Neural progenitor cell (in vitro differentiated cells): Measurements from ENCODE around the gene HYCC1. TPM values are rescaled to one million over a fixed set of nuclear protein-coding genes. Genes with fewer than 3 reads are reported as not detected.

Experiments used
- DNase-seq: peaks from one replicate; pipeline ENCODE4 v3.0.0-alpha.2; 2016; ENCODE audit warnings: low spot score
- H2AFZ ChIP-seq: fragments of 200-600 bp; sonication (generic); replicated peaks from 2 replicates; pipeline ENCODE4 v1.6.1; 2016; ENCODE audit warnings: antibody characterized with exemption
- H3F3A ChIP-seq: fragments of 200-600 bp; sonication (generic); 2 replicates; pipeline ENCODE4 v1.6.1; 2016; ENCODE audit warnings: antibody characterized with exemption, low read depth
- H3K27ac ChIP-seq: fragments of 200-600 bp; sonication (generic); 2 replicates; pipeline ENCODE4 v1.5.1; 2016; ENCODE audit warnings: mild to moderate bottlenecking
- H3K27me3 ChIP-seq: fragments of 200-600 bp; sonication (generic); 2 replicates; pipeline ENCODE4 v1.6.1; 2016; ENCODE audit warnings: mild to moderate bottlenecking, moderate library complexity
- H3K36me3 ChIP-seq: fragments of 200-600 bp; sonication (generic); 2 replicates; pipeline ENCODE4 v1.5.1; 2016
- H3K4me1 ChIP-seq: fragments of 200-600 bp; sonication (generic); 2 replicates; pipeline ENCODE4 v1.6.1; 2016; ENCODE audit warnings: mixed run types
- H3K4me2 ChIP-seq: fragments of 200-600 bp; sonication (generic); 2 replicates; pipeline ENCODE4 v1.6.1; 2016
- H3K4me3 ChIP-seq: fragments of 200-600 bp; sonication (generic); 2 replicates; pipeline ENCODE4 v1.5.1; 2016
- H3K79me2 ChIP-seq: fragments of 200-600 bp; sonication (generic); 2 replicates; pipeline ENCODE4 v1.6.1; 2016; ENCODE audit warnings: low read depth
- H3K9ac ChIP-seq: fragments of 200-600 bp; sonication (generic); 2 replicates; pipeline ENCODE4 v1.6.1; 2016
- H3K9me3 ChIP-seq: fragments of 200-600 bp; sonication (generic); 2 replicates; pipeline ENCODE4 v1.5.1; 2016; ENCODE audit warnings: low read depth
- H4K20me1 ChIP-seq: fragments of 200-600 bp; sonication (generic); 2 replicates; pipeline ENCODE4 v1.6.1; 2016; ENCODE audit warnings: low read depth
- H3K27ac Mint-ChIP-seq: 3 replicates; pipeline ENCODE4 v1.8.0; 2021; ENCODE audit warnings: mixed read lengths
- H3K27me3 Mint-ChIP-seq: 2 replicates; pipeline ENCODE4 v1.8.0; 2022; ENCODE audit warnings: low read depth, mild to moderate bottlenecking, inconsistent platforms, moderate library complexity, mixed read lengths; ENCODE audit not compliant: insufficient read depth
- H3K36me3 Mint-ChIP-seq: 3 replicates; pipeline ENCODE4 v1.8.0; 2021; ENCODE audit warnings: mixed read lengths
- H3K4me1 Mint-ChIP-seq: 3 replicates; pipeline ENCODE4 v1.8.0; 2021; ENCODE audit warnings: mixed read lengths
- H3K4me3 Mint-ChIP-seq: 3 replicates; pipeline ENCODE4 v1.8.0; 2021; ENCODE audit warnings: mild to moderate bottlenecking, moderate library complexity, mixed read lengths
- H3K9me3 Mint-ChIP-seq: 3 replicates; pipeline ENCODE4 v1.8.0; 2020; ENCODE audit warnings: mixed read lengths
- EZH2 ChIP-seq: fragments of 200-600 bp; sonication (generic); IDR thresholded peaks from 2 replicates; pipeline ENCODE4 v1.6.1; 2017; ENCODE audit warnings: antibody characterized with exemption, mild to moderate bottlenecking, moderate library complexity
- EZH2phosphoT487 ChIP-seq: fragments of 200-600 bp; sonication (generic); IDR thresholded peaks from 2 replicates; pipeline ENCODE4 v1.6.1; 2017; ENCODE audit warnings: antibody characterized with exemption
- total RNA-seq: library from RNA; depleted of rRNA; stranded (reverse); fragments of >200 nt; gene quantifications from 2 replicates; pipeline ENCODE4 v1.2.3, GENCODE V29; 2015; ENCODE audit warnings: low replicate concordance
- TF ChIP-seq, protein P1 (sequence below): fragments of 200-600 bp; sonication (generic); IDR thresholded peaks from 2 replicates; pipeline ENCODE4 v1.5.1; 2017; ENCODE audit warnings: antibody characterized with exemption, mild to moderate bottlenecking

Gene HYCC1
- total RNA-seq, 1 donor from 2014 or later, result 148 TPM

- Mint-ChIP-seq H3K4me3 (no peak overlapping the region), H3K36me3 (peaks cover 3% of the 10 kb centered on the region), H3K27ac (no peak overlapping the region), H3K27me3 (no peaks in the 10 kb centered on the region), H3K9me3 (no peaks in the 10 kb centered on the region), H3K4me1 (no peaks in the 10 kb centered on the region)
- Histone ChIP-seq H3K79me2 (no peaks in the 10 kb centered on the region), H3K4me2 (no peak overlapping the region), H3K27me3 (no peaks in the 10 kb centered on the region), H3K27ac (no peak overlapping the region), H3K4me3 (no peak overlapping the region), H3K4me1 (no peaks in the 10 kb centered on the region), H3K36me3 (no peaks in the 10 kb centered on the region), H3F3A (no peaks in the 10 kb centered on the region), H2AFZ (no peak overlapping the region), H4K20me1 (no peaks in the 10 kb centered on the region), H3K9me3 (no peaks in the 10 kb centered on the region), H3K9ac (no peak overlapping the region)
- DNase-seq, result no peak
- TF ChIP-seq EZH2phosphoT487, result no peak
- TF ChIP-seq, protein P1, sequence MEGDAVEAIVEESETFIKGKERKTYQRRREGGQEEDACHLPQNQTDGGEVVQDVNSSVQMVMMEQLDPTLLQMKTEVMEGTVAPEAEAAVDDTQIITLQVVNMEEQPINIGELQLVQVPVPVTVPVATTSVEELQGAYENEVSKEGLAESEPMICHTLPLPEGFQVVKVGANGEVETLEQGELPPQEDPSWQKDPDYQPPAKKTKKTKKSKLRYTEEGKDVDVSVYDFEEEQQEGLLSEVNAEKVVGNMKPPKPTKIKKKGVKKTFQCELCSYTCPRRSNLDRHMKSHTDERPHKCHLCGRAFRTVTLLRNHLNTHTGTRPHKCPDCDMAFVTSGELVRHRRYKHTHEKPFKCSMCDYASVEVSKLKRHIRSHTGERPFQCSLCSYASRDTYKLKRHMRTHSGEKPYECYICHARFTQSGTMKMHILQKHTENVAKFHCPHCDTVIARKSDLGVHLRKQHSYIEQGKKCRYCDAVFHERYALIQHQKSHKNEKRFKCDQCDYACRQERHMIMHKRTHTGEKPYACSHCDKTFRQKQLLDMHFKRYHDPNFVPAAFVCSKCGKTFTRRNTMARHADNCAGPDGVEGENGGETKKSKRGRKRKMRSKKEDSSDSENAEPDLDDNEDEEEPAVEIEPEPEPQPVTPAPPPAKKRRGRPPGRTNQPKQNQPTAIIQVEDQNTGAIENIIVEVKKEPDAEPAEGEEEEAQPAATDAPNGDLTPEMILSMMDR, result no peak
Observed at GRCh38 chr7:22985436-22985835, 28.5 kb downstream of the HYCC1 start.

DNA sequence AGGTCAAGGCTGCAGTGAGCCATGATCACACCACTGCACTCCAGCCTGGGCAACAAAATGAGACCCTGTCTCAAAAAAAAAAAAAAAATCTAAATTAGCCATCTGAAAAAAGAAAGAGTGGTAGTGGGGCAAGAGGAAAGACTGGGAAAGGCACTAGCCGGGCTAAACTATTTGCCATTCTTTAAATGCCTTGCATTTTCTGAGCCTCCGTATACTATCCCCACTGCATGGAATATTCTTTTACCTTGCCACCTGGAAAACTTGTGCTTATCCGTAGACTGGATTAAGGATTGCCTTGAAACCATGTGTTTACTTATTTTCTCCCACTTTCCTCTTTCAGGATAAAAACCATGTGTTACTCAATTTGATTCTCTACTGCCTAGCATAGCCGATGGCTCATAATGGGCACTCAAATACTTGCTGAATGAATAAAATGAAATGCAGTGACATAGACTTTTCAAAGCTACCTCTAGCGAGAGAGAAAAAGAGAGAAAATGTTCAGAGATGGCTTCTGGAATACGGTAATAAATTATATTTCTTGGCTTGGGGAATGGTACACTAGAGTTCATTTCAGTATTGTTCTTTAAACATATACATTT lies 30.6 kb downstream of the HYCC1 start:
- H3K4me1 ChIP-seq, result no peaks in the 10 kb centered on the region
- no peak overlapping the region for H3K4me3 ChIP-seq
- no peaks in the 10 kb centered on the region for H3K79me2 ChIP-seq
- Mint-ChIP-seq H3K9me3 (no peaks in the 10 kb centered on the region), H3K27ac (no peak overlapping the region), H3K36me3 (peaks cover 3% of the 10 kb centered on the region), H3K27me3 (no peaks in the 10 kb centered on the region), H3K4me3 (no peak overlapping the region), H3K4me1 (no peaks in the 10 kb centered on the region)
- no peak overlapping the region for H2AFZ ChIP-seq
- H3K9ac ChIP-seq, result no peak overlapping the region
- no peaks in the 10 kb centered on the region for H3F3A ChIP-seq
- H3K36me3 ChIP-seq, result no peaks in the 10 kb centered on the region
- no peak overlapping the region for H3K4me2 ChIP-seq
- no peaks in the 10 kb centered on the region for H3K27me3 ChIP-seq
- TF ChIP-seq EZH2 (no peak), EZH2phosphoT487 (no peak)
- TF ChIP-seq, protein P1, result no peak
- DNase-seq, result no peak
- no peaks in the 10 kb centered on the region for H3K9me3 ChIP-seq
- H4K20me1 ChIP-seq, result no peaks in the 10 kb centered on the region
- no peak overlapping the region for H3K27ac ChIP-seq

GRCh38 chr7:22980422-22980821 lies 33.5 kb downstream of the HYCC1 start:
- no peaks in the 10 kb centered on the region for H3K27me3 Mint-ChIP-seq
- Histone ChIP-seq H3K4me2 (no peak overlapping the region), H3K27ac (no peak overlapping the region), H3K36me3 (peaks cover 6% of the 10 kb centered on the region), H3K4me3 (no peak overlapping the region), H3K27me3 (no peaks in the 10 kb centered on the region), H3K79me2 (no peaks in the 10 kb centered on the region), H2AFZ (no peak overlapping the region), H3K9ac (no peak overlapping the region), H3K4me1 (no peaks in the 10 kb centered on the region), H3F3A (no peaks in the 10 kb centered on the region), H4K20me1 (no peaks in the 10 kb centered on the region), H3K9me3 (no peaks in the 10 kb centered on the region)
- TF ChIP-seq, protein P1, result no peak
- TF ChIP-seq EZH2phosphoT487, result no peak
- TF ChIP-seq EZH2, result no peak
- H3K4me1 Mint-ChIP-seq, result no peaks in the 10 kb centered on the region
- no peak overlapping the region for H3K4me3 Mint-ChIP-seq
- H3K9me3 Mint-ChIP-seq, result no peaks in the 10 kb centered on the region
- no peak overlapping the region for H3K27ac Mint-ChIP-seq
- no peak for DNase-seq
- H3K36me3 Mint-ChIP-seq, result peaks cover 8% of the 10 kb centered on the region
